A673 (cell line): ENCODE measurements around the gene HLA-DQA1. TPM values are rescaled to one million over a fixed set of nuclear protein-coding genes. Genes with fewer than 3 reads are reported as not detected.
"Not testable (repeated sequence)": the region's sequence is repeated elsewhere in the genome, so short reads cannot be mapped to it uniquely, and the experiment has no call there.

Experiments used
- BruUV-seq: library from RNA; stranded (reverse); fragments of 400-500 nt; replicated peaks from 2 replicates; lab custom pipeline; 2021; lab: Mats Ljungman, UMichigan
- CTCF ChIA-PET: fragments of 300-600 bp; sonication (Branson Sonifier 250); formaldehyde crosslinking; loops from one replicate; lab custom pipeline; 2022; ENCODE audit warnings: antibody characterized with exemption; lab: Charles Lee
- POLR2A ChIA-PET: fragments of 300-600 bp; sonication (Branson Sonifier 250); formaldehyde crosslinking; loops from one replicate; lab custom pipeline; 2022; ENCODE audit warnings: antibody characterized with exemption; ENCODE audit not compliant: low non-redundant PET; lab: Charles Lee
- DNase-seq: peaks from one replicate; pipeline ENCODE4 v3.0.0-alpha.2; 2015; ENCODE audit warnings: low spot score
- H3K27ac ChIP-seq: fragments of 200-600 bp; sonication (generic); 2 replicates; pipeline ENCODE4 v1.5.1; 2016; ENCODE audit warnings: mixed run types, low read depth, mild to moderate bottlenecking, mixed read lengths, antibody characterized with exemption, low read length; ENCODE audit not compliant: poor library complexity, severe bottlenecking
- H3K27me3 ChIP-seq: fragments of 200-600 bp; sonication (generic); replicated peaks from 2 replicates; pipeline ENCODE4 v1.6.1; 2017; ENCODE audit warnings: mixed run types, low read depth, mild to moderate bottlenecking, mixed read lengths, antibody characterized with exemption, low read length; ENCODE audit not compliant: insufficient read depth, poor library complexity
- H3K36me3 ChIP-seq: fragments of 200-600 bp; sonication (generic); 2 replicates; pipeline ENCODE4 v1.6.1; 2016; ENCODE audit warnings: mixed run types, mild to moderate bottlenecking, mixed read lengths, antibody characterized with exemption, low read length; ENCODE audit not compliant: insufficient read depth, poor library complexity, severe bottlenecking
- H3K4me1 ChIP-seq: fragments of 200-600 bp; sonication (generic); 2 replicates; pipeline ENCODE4 v1.6.1; 2017; ENCODE audit warnings: mixed run types, mild to moderate bottlenecking, mixed read lengths, antibody characterized with exemption, low read length; ENCODE audit not compliant: insufficient read depth, poor library complexity, severe bottlenecking
- H3K4me3 ChIP-seq: fragments of 200-600 bp; sonication (generic); 2 replicates; pipeline ENCODE4 v1.5.1; 2016; ENCODE audit warnings: low read depth, mixed run types, mild to moderate bottlenecking, mixed read lengths, low read length; ENCODE audit not compliant: poor library complexity, severe bottlenecking
- H3K9me3 ChIP-seq: fragments of 200-600 bp; sonication (generic); 2 replicates; pipeline ENCODE4 v1.6.1; 2016; ENCODE audit warnings: mixed run types, low read depth, mild to moderate bottlenecking, mixed read lengths, antibody characterized with exemption, low read length; ENCODE audit not compliant: poor library complexity, severe bottlenecking
- EZH2 ChIP-seq: fragments of 200-600 bp; sonication (generic); IDR thresholded peaks from 2 replicates; pipeline ENCODE4 v1.6.1; 2017; ENCODE audit warnings: borderline replicate concordance, low read depth, mild to moderate bottlenecking, mixed read lengths, antibody characterized with exemption, low read length; ENCODE audit not compliant: poor library complexity, severe bottlenecking
- intact Hi-C: fragments of 100-400 bp; cut with micrococcal nuclease; formaldehyde crosslinking; loops from one replicate; pipeline ENCODE4 v1.10.0; 2022; ENCODE audit not compliant: unreplicated experiment
- total RNA-seq: library from RNA; stranded (reverse); gene quantifications from 2 replicates; pipeline ENCODE4 v1.2.3, GENCODE V29; 2021
- TF ChIP-seq, protein P1 (sequence below): fragments of 300-800, 200-600 bp; sonication (generic); conservative IDR thresholded peaks from 2 replicates; pipeline ENCODE4 v1.5.1; 2017; ENCODE audit warnings: low read depth, mild to moderate bottlenecking, antibody characterized with exemption, low read length, moderate library complexity, mixed read lengths

The HLA-DQA1 gene
- total RNA-seq, 1 experiment from 2014 or later, result not detected

DNA sequence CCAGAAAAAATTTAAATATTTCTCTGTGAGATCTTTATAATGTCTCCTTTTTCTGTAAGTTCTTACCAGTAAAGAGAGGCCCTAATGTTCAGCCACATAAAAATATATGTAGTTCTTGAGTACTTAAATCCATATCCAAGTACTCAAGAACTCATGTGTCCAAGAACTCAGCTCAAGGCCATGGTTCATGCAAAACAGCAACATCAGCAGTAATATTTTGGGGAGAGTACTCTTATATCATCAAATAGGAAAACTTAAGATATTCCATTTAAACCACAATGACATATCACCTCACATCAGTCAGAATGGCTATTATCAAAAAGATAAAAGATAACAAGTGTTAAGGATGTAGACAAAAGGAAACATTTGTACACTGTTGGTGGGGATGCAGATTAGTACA is 32.7 kb downstream of the HLA-DQA1 start:
- TF ChIP-seq EZH2, result no peak
- TF ChIP-seq, protein P1, sequence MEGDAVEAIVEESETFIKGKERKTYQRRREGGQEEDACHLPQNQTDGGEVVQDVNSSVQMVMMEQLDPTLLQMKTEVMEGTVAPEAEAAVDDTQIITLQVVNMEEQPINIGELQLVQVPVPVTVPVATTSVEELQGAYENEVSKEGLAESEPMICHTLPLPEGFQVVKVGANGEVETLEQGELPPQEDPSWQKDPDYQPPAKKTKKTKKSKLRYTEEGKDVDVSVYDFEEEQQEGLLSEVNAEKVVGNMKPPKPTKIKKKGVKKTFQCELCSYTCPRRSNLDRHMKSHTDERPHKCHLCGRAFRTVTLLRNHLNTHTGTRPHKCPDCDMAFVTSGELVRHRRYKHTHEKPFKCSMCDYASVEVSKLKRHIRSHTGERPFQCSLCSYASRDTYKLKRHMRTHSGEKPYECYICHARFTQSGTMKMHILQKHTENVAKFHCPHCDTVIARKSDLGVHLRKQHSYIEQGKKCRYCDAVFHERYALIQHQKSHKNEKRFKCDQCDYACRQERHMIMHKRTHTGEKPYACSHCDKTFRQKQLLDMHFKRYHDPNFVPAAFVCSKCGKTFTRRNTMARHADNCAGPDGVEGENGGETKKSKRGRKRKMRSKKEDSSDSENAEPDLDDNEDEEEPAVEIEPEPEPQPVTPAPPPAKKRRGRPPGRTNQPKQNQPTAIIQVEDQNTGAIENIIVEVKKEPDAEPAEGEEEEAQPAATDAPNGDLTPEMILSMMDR, result no peak
- H3K27me3 ChIP-seq, result peaks cover 35% of the 10 kb centered on the region
- no peak overlapping the region for H3K27ac ChIP-seq
- no peak overlapping the region for H3K4me3 ChIP-seq
- intact Hi-C loops, result no loop called here
- BruUV-seq, result no TSS peak
- ChIA-PET POLR2A (no interaction called here), CTCF (no interaction called here)
- no peaks in the 10 kb centered on the region for H3K9me3 ChIP-seq
- no peaks in the 10 kb centered on the region for H3K4me1 ChIP-seq
- H3K36me3 ChIP-seq, result no peaks in the 10 kb centered on the region
- no peak for DNase-seq

DNA sequence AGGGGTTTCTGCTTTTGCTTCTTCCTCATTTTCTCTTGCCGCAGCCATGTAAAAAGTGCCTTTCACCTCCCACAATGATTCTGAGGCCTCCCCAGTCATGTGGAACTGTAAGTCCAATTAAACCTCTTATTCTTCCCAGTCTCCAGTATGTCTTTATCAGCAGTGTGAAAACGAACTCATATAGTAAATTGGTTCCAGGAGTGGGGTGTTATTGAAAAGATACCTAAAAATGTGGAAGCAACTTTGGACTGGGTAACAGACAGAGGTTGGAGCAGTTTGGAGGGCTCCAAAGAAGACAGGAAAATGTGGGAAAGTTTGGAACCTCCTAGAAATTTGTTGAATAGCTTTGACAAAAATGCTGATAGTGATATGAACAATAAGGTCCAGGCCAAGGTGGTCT is 34.7 kb downstream of the HLA-DQA1 start:
- DNase-seq, H3K27ac ChIP-seq, BruUV-seq, H3K4me3 ChIP-seq, H3K36me3 ChIP-seq, intact Hi-C loops, CTCF ChIA-PET, H3K9me3 ChIP-seq, POLR2A ChIA-PET, H3K4me1 ChIP-seq: not testable (repeated sequence)
- H3K27me3 ChIP-seq, result peaks cover 15% of the 10 kb centered on the region

DNA sequence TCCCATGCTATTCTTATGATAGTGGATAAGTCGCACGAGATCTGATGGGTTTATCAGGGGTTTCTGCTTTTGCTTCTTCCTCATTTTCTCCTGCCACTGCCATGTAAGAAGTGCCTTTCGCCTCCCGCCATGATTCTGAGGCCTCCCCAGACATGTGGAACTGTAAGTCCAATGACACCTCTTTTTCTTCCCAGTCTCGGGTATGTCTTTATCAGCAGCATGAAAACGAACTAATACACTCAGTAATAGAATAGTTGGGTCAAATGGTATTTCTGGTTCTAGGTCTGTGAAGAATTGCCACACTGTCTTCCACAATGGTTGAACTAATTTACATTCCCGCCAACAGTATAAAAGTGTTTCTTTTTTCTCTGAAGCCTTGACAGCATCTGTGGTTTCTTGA is 36.9 kb downstream of the HLA-DQA1 start:
- H3K4me1 ChIP-seq, H3K4me3 ChIP-seq, BruUV-seq, H3K27ac ChIP-seq, H3K9me3 ChIP-seq, H3K27me3 ChIP-seq, CTCF ChIA-PET, POLR2A ChIA-PET, H3K36me3 ChIP-seq, intact Hi-C loops, DNase-seq: not testable (repeated sequence)

DNA sequence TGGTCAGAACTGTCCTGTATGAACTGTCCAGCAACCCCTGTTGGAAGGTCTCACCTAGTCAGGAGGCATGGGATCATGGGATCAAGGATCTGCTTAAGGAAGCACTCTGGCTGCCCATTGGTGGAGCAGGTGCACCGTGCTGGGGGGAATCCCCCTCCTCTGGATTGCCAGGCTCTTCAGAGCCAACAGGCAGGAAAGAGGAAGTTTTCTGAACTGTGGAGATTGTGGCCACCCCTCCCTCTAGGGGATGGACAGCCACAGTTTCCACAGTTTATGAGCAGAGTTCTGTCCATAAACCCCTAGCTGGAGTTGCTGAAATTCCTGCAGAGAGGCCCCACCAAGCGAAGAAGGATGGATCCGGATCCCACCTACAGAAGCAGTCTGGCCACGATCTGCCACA is 42.3 kb downstream of the HLA-DQA1 start:
- peaks cover 15% of the 10 kb centered on the region for H3K27me3 ChIP-seq

More for the DNA sequence above, 42.3 kb downstream of the HLA-DQA1 start:
- DNase-seq, result no peak
- BruUV-seq, result no TSS peak
- intact Hi-C loops, result no loop called here
- ChIA-PET POLR2A (no interaction called here), CTCF (no interaction called here)
- no peak for TF ChIP-seq EZH2
- TF ChIP-seq, protein P1, result no peak
- H3K4me1 ChIP-seq, result no peaks in the 10 kb centered on the region
- H3K27ac ChIP-seq, result no peak overlapping the region
- no peak overlapping the region for H3K4me3 ChIP-seq
- no peaks in the 10 kb centered on the region for H3K9me3 ChIP-seq
- no peaks in the 10 kb centered on the region for H3K36me3 ChIP-seq
